ENCODE measurements around the gene SLF2. TPM values are rescaled to one million over a fixed set of nuclear protein-coding genes. Genes with fewer than 3 reads are reported as not detected.

Gene SLF2
- total and polyA plus RNA-seq, 2 of the 13 experiments (the other 11 are each of a cell fraction or from before 2014, with no cell fraction given), result 12.2 to 48.1 TPM

GRCh38 chr10:100995181-100995580 lies 82.4 kb downstream of the SLF2 start:
- DNase-seq (ENCODE audit: low spot score) (no peak), ATAC-seq (no peak), FAIRE-seq (no peak)
- no peak overlapping the region for H2AFZ ChIP-seq (ENCODE audit: low read length)
- no peak overlapping the region for H3K27ac ChIP-seq (ENCODE audit: extremely low read length, insufficient read depth, low read length)
- no peak overlapping the region for H3K9ac ChIP-seq (ENCODE audit: insufficient read depth, low read depth, low read length)
- intact Hi-C loops (cut with micrococcal nuclease; ENCODE audit: unreplicated experiment) (no loop called here), in situ Hi-C loops (cut with HindIII; ENCODE audit: extremely low pct_ligation_motif_present, low pct_unique_long_range_greater_than_20kb) (no loop called here)
- H3K9me3 ChIP-seq (ENCODE audit: low read length), result no peaks in the 10 kb centered on the region
- 89% methylated on average over 5 of the region's 6 CpGs for WGBS (ENCODE audit: low lambda C conversion rate)
- H4K20me1 ChIP-seq (ENCODE audit: insufficient read depth, low read length), result no peaks in the 10 kb centered on the region
- H3K4me2 ChIP-seq (ENCODE audit: low read depth, low read length), result no peak overlapping the region
- peaks cover 16 to 22% of the 10 kb centered on the region in 2 experiments for H3K36me3 ChIP-seq (replicated peaks in 1 of 2; ENCODE audit: control insufficient read depth in 1 of 2, insufficient read depth in 2 of 2, low read length in 2 of 2)
- no peaks in the 10 kb centered on the region; a peak in 1 of 5 replicates for H3K27me3 ChIP-seq (ENCODE audit: control insufficient read depth in 1 of 2, insufficient read depth in 2 of 2, low read length in 2 of 2)
- ChIA-PET POLR2A (interaction anchor here (0.5 to 23.0 kb wide), 3 partner anchors 14 to 622 kb away, joined by 3 to 277 read pairs (median 124); partner anchors contain the start of gene SEMA4G), CTCF (ENCODE audit: low intra/inter-chr PET ratio, low total read pairs) (interaction anchor here (8.5 kb wide), 1 partner anchor 17 kb away, joined by 240 read pairs; no protein-coding TSS in a partner anchor)
- no TSS peak for BruUV-seq (replicated peaks)
- H3K4me3 ChIP-seq (replicated peaks in 1 of 3; ENCODE audit: insufficient read depth in 1 of 3, low read depth in 2 of 3, low read length in 3 of 3), result no peak overlapping the region
- peaks cover 23% of the 10 kb centered on the region for H3K79me2 ChIP-seq (ENCODE audit: insufficient read depth, low read length)
- peaks cover 21% of the 10 kb centered on the region for H3K4me1 ChIP-seq (ENCODE audit: insufficient read depth, low read length)
- TF ChIP-seq KMT2A (CRISPR knock-in tag; IDR thresholded peaks at IDR 0.05) (no peak), ZNF652 (CRISPR knock-in tag; IDR thresholded peaks at IDR 0.05; ENCODE audit: borderline replicate concordance, low read depth) (no peak), SMAD3 (CRISPR knock-in tag; IDR thresholded peaks at IDR 0.05) (no peak), ELF4 (CRISPR knock-in tag; IDR thresholded peaks at IDR 0.05; ENCODE audit: borderline replicate concordance) (no peak), ZBTB4 (CRISPR knock-in tag; IDR thresholded peaks at IDR 0.05; ENCODE audit: borderline replicate concordance) (no peak), DMAP1 (CRISPR knock-in tag; IDR thresholded peaks at IDR 0.05) (no peak), ZNF614 (CRISPR knock-in tag; IDR thresholded peaks at IDR 0.05; ENCODE audit: borderline replicate concordance) (no peak), ZNF670 (CRISPR knock-in tag; IDR thresholded peaks at IDR 0.05; ENCODE audit: borderline replicate concordance) (no peak), KIAA2018 (CRISPR knock-in tag; IDR thresholded peaks at IDR 0.05; ENCODE audit: borderline replicate concordance) (no peak), ETV6 (CRISPR knock-in tag; conservative IDR thresholded peaks at IDR 0.05) (no peak), KLF12 (CRISPR knock-in tag; IDR thresholded peaks at IDR 0.05; ENCODE audit: borderline replicate concordance) (no peak), ZNF260 (CRISPR knock-in tag; IDR thresholded peaks at IDR 0.05; ENCODE audit: borderline replicate concordance, low read depth) (no peak), ZNF253 (CRISPR knock-in tag; IDR thresholded peaks at IDR 0.05; ENCODE audit: borderline replicate concordance) (no peak), NCOA1 (CRISPR knock-in tag; IDR thresholded peaks at IDR 0.05) (no peak), ZNF124 (CRISPR knock-in tag; IDR thresholded peaks at IDR 0.05) (no peak)

All from HepG2 (cell line).